Measurements from ENCODE around the gene CRY2.
"Not testable (repeated sequence)": the region's sequence is repeated elsewhere in the genome, so short reads cannot be mapped to it uniquely, and the experiment has no call there.

The CRY2 gene

GRCh38 chr11:45900175-45900800 lies 53.0 kb downstream of the CRY2 start:
- DNase-seq: not testable (repeated sequence)

DNA sequence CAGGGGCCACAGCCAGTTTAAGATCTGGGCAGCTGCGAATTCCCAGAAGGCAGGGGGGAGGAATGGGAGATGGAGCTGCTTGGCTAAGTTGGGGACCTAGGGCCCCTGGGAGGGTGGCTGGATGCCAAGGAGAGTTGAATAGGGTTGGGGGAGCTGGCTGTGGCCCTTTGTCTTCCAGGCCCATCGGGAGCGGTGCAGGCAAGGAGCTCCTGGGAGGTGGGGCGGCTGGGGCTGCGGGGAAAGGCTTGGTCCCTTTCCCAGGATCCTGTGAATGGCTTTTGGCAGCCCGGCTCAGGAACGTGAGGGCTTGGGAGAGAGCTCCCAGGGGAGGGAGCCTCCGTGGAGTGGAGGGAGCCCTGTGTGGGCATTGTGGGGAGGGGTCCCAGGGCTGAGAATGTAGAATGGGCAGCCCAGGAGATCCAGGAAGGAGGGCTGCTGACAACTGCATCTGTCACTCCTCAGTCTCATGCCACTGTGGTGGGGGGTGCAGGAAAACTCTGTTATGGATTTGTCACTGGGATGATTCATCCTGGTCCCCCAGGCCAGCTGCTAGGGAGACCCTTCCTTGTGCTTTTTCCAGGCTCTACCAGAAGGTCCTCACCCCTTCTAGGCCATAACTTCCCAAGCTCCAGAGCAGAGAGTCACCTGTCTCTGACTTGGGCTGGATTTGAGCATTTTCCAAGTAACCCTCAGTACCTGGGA lies 53.8 kb downstream of the CRY2 start:
- DNase-seq: no peak

DNA sequence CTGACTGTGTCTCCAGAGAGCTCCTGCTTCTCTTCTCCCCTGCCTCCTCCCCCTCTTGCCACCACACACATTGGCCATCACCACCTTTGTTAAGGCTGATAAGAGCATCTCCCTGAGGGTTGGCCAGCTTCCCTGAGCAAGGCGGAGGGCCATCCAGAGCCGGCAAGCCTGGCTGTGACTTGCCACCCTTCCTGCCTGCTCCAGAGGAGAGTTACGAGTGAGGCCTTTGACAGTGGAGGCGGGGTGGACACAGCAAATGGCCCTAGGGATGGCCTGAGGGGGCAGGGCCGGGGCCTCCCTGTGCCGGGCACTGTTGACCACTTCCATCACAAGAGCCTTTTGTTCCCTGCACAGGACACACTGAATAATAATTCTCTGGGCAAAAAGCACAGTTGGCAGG lies 54.4 kb downstream of the CRY2 start:
- no peak for DNase-seq

DNA sequence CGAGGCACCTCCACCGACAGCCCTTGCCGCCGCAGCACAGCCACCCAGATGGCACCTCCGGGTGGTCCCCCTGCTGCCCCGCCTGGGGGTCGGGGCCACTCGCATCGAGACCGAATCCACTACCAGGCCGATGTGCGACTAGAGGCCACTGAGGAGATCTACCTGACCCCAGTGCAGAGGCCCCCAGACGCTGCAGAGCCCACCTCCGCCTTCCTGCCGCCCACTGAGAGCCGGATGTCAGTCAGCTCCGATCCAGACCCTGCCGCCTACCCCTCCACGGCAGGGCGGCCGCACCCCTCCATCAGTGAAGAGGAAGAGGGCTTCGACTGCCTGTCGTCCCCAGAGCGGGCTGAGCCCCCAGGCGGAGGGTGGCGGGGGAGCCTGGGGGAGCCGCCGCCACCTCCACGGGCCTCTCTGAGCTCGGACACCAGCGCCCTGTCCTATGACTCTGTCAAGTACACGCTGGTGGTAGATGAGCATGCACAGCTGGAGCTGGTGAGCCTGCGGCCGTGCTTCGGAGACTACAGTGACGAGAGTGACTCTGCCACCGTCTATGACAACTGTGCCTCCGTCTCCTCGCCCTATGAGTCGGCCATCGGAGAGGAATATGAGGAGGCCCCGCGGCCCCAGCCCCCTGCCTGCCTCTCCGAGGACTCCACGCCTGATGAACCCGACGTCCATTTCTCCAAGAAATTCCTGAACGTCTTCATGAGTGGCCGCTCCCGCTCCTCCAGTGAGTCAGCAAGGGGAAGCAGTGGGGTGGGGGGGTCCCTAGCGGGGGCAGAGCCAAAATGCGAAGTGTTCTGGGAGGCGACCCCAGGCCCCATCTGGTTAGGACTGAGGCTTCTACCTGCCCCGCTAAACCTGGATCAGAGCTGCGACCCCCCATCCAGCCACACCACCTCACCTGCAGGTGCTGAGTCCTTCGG lies 55.4 kb downstream of the CRY2 start:
- DNase-seq: no peak

GRCh38 chr11:45904309-45904915 lies 57.1 kb downstream of the CRY2 start:
- no peak for DNase-seq

GRCh38 chr11:45905095-45905494 lies 57.8 kb downstream of the CRY2 start:
- DNase-seq: no peak

- not testable (repeated sequence) for DNase-seq
Measured at GRCh38 chr11:45905576-45905975, 58.3 kb downstream of the CRY2 start.

DNA sequence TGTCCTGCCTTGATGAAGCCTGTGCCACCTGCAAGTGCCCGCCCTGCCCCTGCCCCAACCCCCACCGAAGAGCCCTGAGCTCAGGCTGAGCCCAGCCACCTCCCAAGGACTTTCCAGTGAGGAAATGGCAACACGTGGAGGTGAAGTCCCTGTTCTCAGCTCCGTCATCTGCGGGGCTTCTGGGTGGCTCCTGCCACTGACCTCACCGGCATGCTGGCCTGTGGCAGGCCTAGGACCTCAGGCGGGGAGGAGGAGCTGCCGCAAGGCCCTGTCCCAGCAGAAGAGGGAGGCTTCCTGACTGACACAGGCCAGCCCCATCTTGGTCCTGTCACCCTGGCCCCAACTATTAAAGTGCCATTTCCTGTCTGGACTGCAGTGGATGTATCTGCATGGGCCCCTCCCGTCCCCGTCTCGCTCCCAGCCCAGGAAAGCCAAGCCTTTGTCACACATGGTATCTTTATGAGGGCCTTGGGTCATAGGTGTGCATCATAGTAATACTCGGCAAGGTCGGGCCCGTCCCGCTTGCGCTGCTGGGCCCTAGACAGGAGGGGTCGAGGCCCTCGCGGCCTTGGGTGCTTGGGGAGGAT lies 58.9 kb downstream of the CRY2 start:
- no peak for DNase-seq

DNA sequence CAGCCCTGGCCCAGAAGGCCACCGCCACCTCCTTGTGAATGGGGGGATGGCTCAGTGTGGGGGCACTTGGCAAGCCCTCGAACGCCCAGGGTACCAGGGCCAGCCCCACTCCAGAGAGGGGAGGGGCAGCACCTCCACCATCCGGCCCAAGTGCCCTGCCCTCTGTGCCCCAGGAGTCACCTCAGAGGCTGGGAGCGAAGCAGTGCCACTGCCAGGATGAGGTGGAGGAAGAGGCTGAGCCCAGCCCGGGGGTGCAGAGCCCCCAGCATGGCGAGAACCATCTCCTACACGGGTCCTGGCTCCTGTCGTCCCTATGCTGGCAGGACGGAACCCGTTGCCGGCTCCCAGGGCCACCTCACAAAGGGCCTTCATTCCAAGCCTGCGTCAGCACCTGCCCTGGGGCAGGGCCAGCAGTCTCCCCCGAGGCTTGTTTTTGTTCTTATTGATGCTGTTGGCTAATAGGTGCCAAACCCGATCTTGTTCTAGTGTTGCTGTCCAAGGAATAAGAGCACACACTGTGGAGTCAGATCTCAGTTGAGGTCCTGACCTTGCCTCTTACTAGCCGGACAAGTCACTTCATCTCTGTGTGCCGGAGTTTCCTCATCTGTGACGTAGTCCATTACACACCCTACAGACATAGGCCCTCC lies 59.8 kb downstream of the CRY2 start, which contains the start of gene FREY1:
TSS of gene FREY1 (minus strand) at position 307 of the 647 bp plus-strand sequence. CDS start at position 281, 26 bp downstream.
- no peak for DNase-seq

- DNase-seq: no peak
Measured at GRCh38 chr11:45907911-45908370, 60.7 kb downstream of the CRY2 start.

GRCh38 chr11:45909594-45910475 lies 62.6 kb downstream of the CRY2 start:
- no peak for DNase-seq

- DNase-seq: no peak
Measured at GRCh38 chr11:45910623-45911022, 63.3 kb downstream of the CRY2 start.

- no peak for DNase-seq
Measured at GRCh38 chr11:45913514-45913913, 66.2 kb downstream of the CRY2 start.

- no peak for DNase-seq
Measured at GRCh38 chr11:45913942-45914635, 66.8 kb downstream of the CRY2 start.

DNA sequence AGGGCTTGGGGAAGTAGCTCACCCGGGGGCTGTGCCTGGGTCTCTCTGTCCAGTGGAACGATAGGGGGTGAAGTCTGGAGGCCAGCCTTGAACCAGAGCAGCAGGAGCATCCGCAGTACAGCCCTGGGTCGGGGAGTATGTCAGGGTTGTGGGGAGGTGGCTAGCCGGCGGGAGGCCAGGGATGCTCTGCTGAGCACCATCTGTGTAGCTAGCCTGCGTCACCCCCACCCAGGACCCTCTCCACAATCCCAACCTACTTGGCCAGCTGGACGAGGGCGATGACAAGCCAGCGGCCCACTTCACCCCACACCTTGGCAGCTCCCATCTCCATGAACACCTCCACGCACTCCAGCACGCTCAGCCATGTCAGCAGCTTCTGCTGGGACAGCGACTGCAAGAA lies 68.2 kb downstream of the CRY2 start:
- no peak for DNase-seq

GRCh38 chr11:45917286-45917622 lies 70.0 kb downstream of the CRY2 start:
- no peak for DNase-seq

DNA sequence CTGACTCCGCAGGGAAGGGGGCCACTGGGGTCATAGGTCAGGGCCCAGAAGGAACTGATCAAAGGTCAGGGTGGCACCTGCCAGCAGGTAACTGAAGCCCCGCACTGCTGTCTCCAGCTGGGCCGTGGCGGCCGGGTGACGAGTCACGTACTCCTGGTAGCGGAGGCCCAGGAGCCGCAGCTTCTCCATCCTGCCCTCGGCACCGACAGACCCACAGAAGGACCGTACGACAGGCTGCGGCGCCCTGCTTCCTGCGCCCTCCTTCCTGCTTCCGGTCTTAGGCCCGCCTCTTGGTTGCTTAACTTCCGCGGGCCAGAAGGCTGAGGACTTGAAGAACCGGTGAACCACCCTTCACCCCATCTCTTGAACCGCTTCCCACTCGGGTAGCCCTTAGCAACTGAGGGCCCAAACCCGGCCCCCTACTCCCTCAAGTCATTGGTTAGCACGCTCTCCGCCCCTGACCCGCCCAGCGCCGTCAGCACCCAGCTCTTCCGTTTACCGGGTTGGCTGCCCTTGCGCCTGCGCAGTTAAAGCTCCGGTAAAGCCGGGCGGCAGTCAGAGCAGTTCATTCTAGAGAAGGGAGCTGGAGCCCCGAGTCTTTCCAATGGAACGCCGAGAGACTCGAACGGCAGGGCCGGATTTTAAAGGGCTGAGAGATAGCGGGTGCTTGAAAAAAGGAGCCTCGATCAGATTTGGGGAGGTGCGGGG lies 70.5 kb downstream of the CRY2 start, which contains the start of gene PEX16:
TSS of gene PEX16 (minus strand) at position 255 of the 708 bp plus-strand sequence. CDS start at position 189, 66 bp downstream.
- peak; percentile 94 to 99 (median 95) for DNase-seq

DNA sequence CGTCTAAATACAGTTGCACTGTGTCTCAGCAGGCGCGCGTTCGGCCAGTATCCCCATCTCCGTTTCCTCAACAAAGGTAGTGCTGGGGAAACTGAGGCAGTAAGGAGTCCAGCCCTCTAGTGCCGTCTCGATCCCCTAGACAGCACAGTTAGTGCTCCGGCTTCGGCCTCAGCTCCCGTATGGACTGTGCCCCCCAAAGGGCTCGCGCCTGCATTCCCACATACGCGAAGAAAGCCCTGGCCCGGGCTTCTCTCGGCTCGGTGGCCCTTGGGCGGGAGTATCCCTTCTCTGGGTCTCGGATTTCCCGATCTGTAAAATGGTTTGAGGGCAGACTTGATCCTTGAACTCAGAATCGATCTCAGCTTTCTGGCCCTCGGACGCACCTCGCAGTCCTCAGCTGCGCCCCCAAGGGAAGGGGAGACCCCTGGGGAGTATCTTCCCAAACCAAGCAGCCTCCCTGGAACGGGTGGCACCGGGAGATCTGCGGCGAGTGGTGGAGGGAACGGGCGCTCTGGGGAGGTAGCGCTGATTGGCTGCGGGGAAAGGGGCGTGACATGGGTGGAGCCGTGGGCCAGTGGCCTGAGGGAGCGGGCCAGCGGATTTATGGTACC lies 71.2 kb downstream of the CRY2 start:
- DNase-seq: peak; percentile 40 to 61 (median 51)

Measured in T-helper 1 cell (primary cell).